HL-60 (cell line): ENCODE results near the gene SPRYD7.

Experiments used
- DNase-seq, 2 experiments: peaks; one replicate each; pipeline ENCODE4 v3.0.0-alpha.2; 2010 to 2020; ENCODE audit warnings: low read depth in 1 of 2, low spot score in 1 of 2
- H3K27ac ChIP-seq: fragments of 250-450 bp; sonication (Bioruptor Pico); replicated peaks from 2 replicates; pipeline ENCODE4 v1.5.1; 2020; ENCODE audit warnings: mild to moderate bottlenecking, moderate library complexity
- H3K27me3 ChIP-seq: fragments of 250-450 bp; sonication (Bioruptor Pico); 2 replicates; pipeline ENCODE4 v1.5.1; 2021; ENCODE audit warnings: mild to moderate bottlenecking, moderate library complexity; ENCODE audit not compliant: insufficient read depth, poor library complexity, severe bottlenecking
- H3K4me3 ChIP-seq: replicated peaks from 2 replicates; pipeline ENCODE4 v1.5.1; 2011; ENCODE audit warnings: mild to moderate bottlenecking, control low read depth, low read length; ENCODE audit not compliant: insufficient read depth
- CTCF ChIP-seq: IDR thresholded peaks from one replicate; pipeline ENCODE4 v1.5.1; 2011; ENCODE audit warnings: low read length, control low read depth, inconsistent platforms; ENCODE audit not compliant: insufficient read depth
- GABPA ChIP-seq: IDR thresholded peaks from 2 replicates; pipeline ENCODE4 v1.6.1; 2012; ENCODE audit warnings: low read depth
- POLR2AphosphoS5 ChIP-seq: IDR thresholded peaks from 2 replicates; pipeline ENCODE4 v1.6.1; 2012; ENCODE audit warnings: low read depth
- SPI1 ChIP-seq: IDR thresholded peaks from 2 replicates; pipeline ENCODE4 v1.6.1; 2012; ENCODE audit warnings: low read depth, mild to moderate bottlenecking, borderline replicate concordance
- TF ChIP-seq, protein P1 (sequence below): IDR thresholded peaks from 2 replicates; pipeline ENCODE4 v1.6.1; 2012; ENCODE audit warnings: low read depth; ENCODE audit not compliant: insufficient replicate concordance

The SPRYD7 gene

GRCh38 chr13:49893591-49893990 lies 42.5 kb downstream of the SPRYD7 start:
- TF ChIP-seq, protein P1, sequence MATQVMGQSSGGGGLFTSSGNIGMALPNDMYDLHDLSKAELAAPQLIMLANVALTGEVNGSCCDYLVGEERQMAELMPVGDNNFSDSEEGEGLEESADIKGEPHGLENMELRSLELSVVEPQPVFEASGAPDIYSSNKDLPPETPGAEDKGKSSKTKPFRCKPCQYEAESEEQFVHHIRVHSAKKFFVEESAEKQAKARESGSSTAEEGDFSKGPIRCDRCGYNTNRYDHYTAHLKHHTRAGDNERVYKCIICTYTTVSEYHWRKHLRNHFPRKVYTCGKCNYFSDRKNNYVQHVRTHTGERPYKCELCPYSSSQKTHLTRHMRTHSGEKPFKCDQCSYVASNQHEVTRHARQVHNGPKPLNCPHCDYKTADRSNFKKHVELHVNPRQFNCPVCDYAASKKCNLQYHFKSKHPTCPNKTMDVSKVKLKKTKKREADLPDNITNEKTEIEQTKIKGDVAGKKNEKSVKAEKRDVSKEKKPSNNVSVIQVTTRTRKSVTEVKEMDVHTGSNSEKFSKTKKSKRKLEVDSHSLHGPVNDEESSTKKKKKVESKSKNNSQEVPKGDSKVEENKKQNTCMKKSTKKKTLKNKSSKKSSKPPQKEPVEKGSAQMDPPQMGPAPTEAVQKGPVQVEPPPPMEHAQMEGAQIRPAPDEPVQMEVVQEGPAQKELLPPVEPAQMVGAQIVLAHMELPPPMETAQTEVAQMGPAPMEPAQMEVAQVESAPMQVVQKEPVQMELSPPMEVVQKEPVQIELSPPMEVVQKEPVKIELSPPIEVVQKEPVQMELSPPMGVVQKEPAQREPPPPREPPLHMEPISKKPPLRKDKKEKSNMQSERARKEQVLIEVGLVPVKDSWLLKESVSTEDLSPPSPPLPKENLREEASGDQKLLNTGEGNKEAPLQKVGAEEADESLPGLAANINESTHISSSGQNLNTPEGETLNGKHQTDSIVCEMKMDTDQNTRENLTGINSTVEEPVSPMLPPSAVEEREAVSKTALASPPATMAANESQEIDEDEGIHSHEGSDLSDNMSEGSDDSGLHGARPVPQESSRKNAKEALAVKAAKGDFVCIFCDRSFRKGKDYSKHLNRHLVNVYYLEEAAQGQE, result no peak
- TF ChIP-seq CTCF (no peak), POLR2AphosphoS5 (no peak), GABPA (no peak), SPI1 (no peak)
- no peak overlapping the region for H3K4me3 ChIP-seq
- H3K27ac ChIP-seq, result no peak overlapping the region
- H3K27me3 ChIP-seq, result no peaks in the 10 kb centered on the region
- no peak for DNase-seq

DNA sequence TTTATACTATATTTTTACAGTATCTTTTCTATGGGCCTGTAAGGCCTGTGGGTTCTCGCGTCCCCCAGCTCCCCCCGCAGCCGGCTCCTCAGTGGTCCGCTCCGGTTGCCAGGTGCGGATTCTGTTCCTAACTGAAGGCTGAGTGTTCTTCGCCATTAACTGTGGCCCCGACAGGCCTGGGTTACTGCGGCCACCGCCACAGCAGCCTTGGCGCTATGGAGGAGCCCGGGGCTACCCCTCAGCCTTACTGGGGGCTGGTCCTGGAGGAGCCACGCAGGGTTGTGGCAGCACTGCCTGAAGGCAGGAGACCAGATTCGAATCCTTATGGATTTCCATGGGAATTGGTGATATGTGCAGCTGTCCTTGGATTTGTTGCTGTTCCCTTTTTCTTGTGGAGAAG lies 45.8 kb downstream of the SPRYD7 start:
- Histone ChIP-seq H3K27ac (no peak overlapping the region), H3K4me3 (no peak overlapping the region), H3K27me3 (no peaks in the 10 kb centered on the region)
- no peak for DNase-seq
- no peak for TF ChIP-seq CTCF
- TF ChIP-seq GABPA, result no peak
- TF ChIP-seq, protein P1, result no peak
- TF ChIP-seq SPI1, result no peak
- TF ChIP-seq POLR2AphosphoS5, result no peak

- no peak overlapping the region for H3K4me3 ChIP-seq
- H3K27me3 ChIP-seq, result no peaks in the 10 kb centered on the region
- TF ChIP-seq POLR2AphosphoS5 (no peak), CTCF (no peak), GABPA (no peak), SPI1 (no peak)
- TF ChIP-seq, protein P1, result no peak
- no peak for DNase-seq
- H3K27ac ChIP-seq, result no peak overlapping the region
These were observed 57.5 kb downstream of the SPRYD7 start for GRCh38 chr13:49878682-49879081.
